Activated CD8-positive, alpha-beta memory T cell treated with anti-CD3 and anti-CD28 coated beads, Interleukin-2, amount 50 U/mL, for 1 hour (primary cell): ENCODE measurements around the gene PTPRM.

ENCODE experiments used
- DNase-seq: peaks from one replicate; pipeline ENCODE4 v3.0.0-alpha.2; 2020; ENCODE audit errors: extremely low read depth

The PTPRM gene

GRCh38 chr18:7567474-7568425 is 634 bp downstream of the PTPRM start:
- no peak for DNase-seq

- DNase-seq: no peak
Observed at GRCh38 chr18:7568426-7568825, 1.3 kb downstream of the PTPRM start.

- no peak for DNase-seq
Observed at GRCh38 chr18:7571626-7572025, 4.5 kb downstream of the PTPRM start.

- DNase-seq: no peak
Observed at GRCh38 chr18:7572822-7573221, 5.7 kb downstream of the PTPRM start.

GRCh38 chr18:7575465-7576028 is 8.4 kb downstream of the PTPRM start:
- DNase-seq: no peak

GRCh38 chr18:7576077-7576476 is 9.0 kb downstream of the PTPRM start:
- no peak for DNase-seq

GRCh38 chr18:7576685-7577084 is 9.6 kb downstream of the PTPRM start:
- DNase-seq: no peak

- no peak for DNase-seq
Observed at GRCh38 chr18:7577706-7578105, 10.6 kb downstream of the PTPRM start.

- no peak for DNase-seq
Observed at GRCh38 chr18:7579176-7579917, 12.2 kb downstream of the PTPRM start.

- DNase-seq: no peak
Observed at GRCh38 chr18:7579918-7580542, 12.9 kb downstream of the PTPRM start.

GRCh38 chr18:7584646-7585275 is 17.6 kb downstream of the PTPRM start:
- no peak for DNase-seq

GRCh38 chr18:7585276-7585670 is 18.2 kb downstream of the PTPRM start:
- no peak for DNase-seq

- no peak for DNase-seq
Observed at GRCh38 chr18:7586379-7586778, 19.3 kb downstream of the PTPRM start.

GRCh38 chr18:7590826-7591560 is 23.9 kb downstream of the PTPRM start:
- DNase-seq: no peak

- DNase-seq: no peak
Observed at GRCh38 chr18:7592305-7593071, 25.4 kb downstream of the PTPRM start.

GRCh38 chr18:7593218-7593819 is 26.2 kb downstream of the PTPRM start:
- DNase-seq: no peak

GRCh38 chr18:7596147-7596546 is 29.0 kb downstream of the PTPRM start:
- DNase-seq: no peak

- DNase-seq: no peak
Observed at GRCh38 chr18:7597500-7597899, 30.4 kb downstream of the PTPRM start.

- no peak for DNase-seq
Observed at GRCh38 chr18:7598167-7599047, 31.3 kb downstream of the PTPRM start.
